ENCODE measurements around the gene UNC45B. TPM values are rescaled to one million over a fixed set of nuclear protein-coding genes. Genes with fewer than 3 reads are reported as not detected.
A peak's percentile ranks its signal among the peaks of the same experiment; 100 is the strongest.
"Not testable (repeated sequence)": the region's sequence is repeated elsewhere in the genome, so short reads cannot be mapped to it uniquely, and the experiment has no call there.

The UNC45B gene
- total RNA-seq, 1 donor: 0.94 TPM

- H3K9me3 ChIP-seq (ENCODE audit: low read depth, low read length): no peaks in the 10 kb centered on the region
- no peak overlapping the region for H3K4me3 ChIP-seq (ENCODE audit: low read length)
- no peaks in the 10 kb centered on the region for H3K27me3 ChIP-seq (ENCODE audit: insufficient read depth, low read length)
- no peaks in the 10 kb centered on the region for H3K4me1 ChIP-seq (ENCODE audit: insufficient read depth, low read length)
Measured at GRCh38 chr17:35130392-35130791, 17.2 kb upstream of the UNC45B start.

- H3K4me3 ChIP-seq (ENCODE audit: low read length): no peak overlapping the region
- H3K27me3 ChIP-seq (ENCODE audit: insufficient read depth, low read length): no peaks in the 10 kb centered on the region
- no peaks in the 10 kb centered on the region for H3K9me3 ChIP-seq (ENCODE audit: low read depth, low read length)
- no peaks in the 10 kb centered on the region for H3K4me1 ChIP-seq (ENCODE audit: insufficient read depth, low read length)
Measured at GRCh38 chr17:35132099-35132498, 15.5 kb upstream of the UNC45B start.

GRCh38 chr17:35132816-35133550 lies 14.6 kb upstream of the UNC45B start:
- Histone ChIP-seq H3K9me3 (ENCODE audit: low read depth, low read length) (no peaks in the 10 kb centered on the region), H3K27me3 (ENCODE audit: insufficient read depth, low read length) (no peaks in the 10 kb centered on the region), H3K4me3 (ENCODE audit: low read length) (no peak overlapping the region), H3K4me1 (ENCODE audit: insufficient read depth, low read length) (no peaks in the 10 kb centered on the region)

GRCh38 chr17:35135322-35135721 lies 12.3 kb upstream of the UNC45B start:
- Histone ChIP-seq H3K27me3 (ENCODE audit: insufficient read depth, low read length) (no peaks in the 10 kb centered on the region), H3K4me1 (ENCODE audit: insufficient read depth, low read length) (no peaks in the 10 kb centered on the region), H3K4me3 (ENCODE audit: low read length) (no peak overlapping the region), H3K9me3 (ENCODE audit: low read depth, low read length) (no peaks in the 10 kb centered on the region)

GRCh38 chr17:35138218-35138617 lies 9.4 kb upstream of the UNC45B start:
- Histone ChIP-seq H3K4me1 (ENCODE audit: insufficient read depth, low read length) (peaks cover 18% of the 10 kb centered on the region), H3K27me3 (ENCODE audit: insufficient read depth, low read length) (no peaks in the 10 kb centered on the region), H3K9me3 (ENCODE audit: low read depth, low read length) (no peaks in the 10 kb centered on the region), H3K4me3 (ENCODE audit: low read length) (no peak overlapping the region)

GRCh38 chr17:35141681-35142466 lies 5.7 kb upstream of the UNC45B start, which contains the start of gene NLE1:
Gene NLE1, minus strand, starts transcription at chr17:35142303. Its CDS starts 28 bp downstream, at chr17:35142275.
- peak within 1 kb of the TSS; percentile 71 for H3K4me3 ChIP-seq (ENCODE audit: low read length)
- peaks cover 18% of the 10 kb centered on the region for H3K4me1 ChIP-seq (ENCODE audit: insufficient read depth, low read length)
- H3K27me3 ChIP-seq (ENCODE audit: insufficient read depth, low read length): no peaks in the 10 kb centered on the region
- H3K9me3 ChIP-seq (ENCODE audit: low read depth, low read length): no peaks in the 10 kb centered on the region

GRCh38 chr17:35142467-35142796 lies 5.2 kb upstream of the UNC45B start:
- Histone ChIP-seq H3K4me1 (ENCODE audit: insufficient read depth, low read length) (peaks cover 18% of the 10 kb centered on the region), H3K9me3 (ENCODE audit: low read depth, low read length) (no peaks in the 10 kb centered on the region), H3K4me3 (ENCODE audit: low read length) (peak overlapping the region; percentile 71), H3K27me3 (ENCODE audit: insufficient read depth, low read length) (no peaks in the 10 kb centered on the region)

- Histone ChIP-seq H3K4me1 (ENCODE audit: insufficient read depth, low read length) (peaks cover 18% of the 10 kb centered on the region), H3K9me3 (ENCODE audit: low read depth, low read length) (no peaks in the 10 kb centered on the region), H3K27me3 (ENCODE audit: insufficient read depth, low read length) (no peaks in the 10 kb centered on the region), H3K4me3 (ENCODE audit: low read length) (no peak overlapping the region)
Measured at GRCh38 chr17:35144840-35145239, 2.8 kb upstream of the UNC45B start.

GRCh38 chr17:35146214-35146833 lies 1.3 kb upstream of the UNC45B start:
- H3K27me3 ChIP-seq (ENCODE audit: insufficient read depth, low read length): no peaks in the 10 kb centered on the region
- H3K4me3 ChIP-seq (ENCODE audit: low read length): no peak overlapping the region
- peaks cover 8% of the 10 kb centered on the region for H3K4me1 ChIP-seq (ENCODE audit: insufficient read depth, low read length)
- H3K9me3 ChIP-seq (ENCODE audit: low read depth, low read length): no peaks in the 10 kb centered on the region

- Histone ChIP-seq H3K4me1 (ENCODE audit: insufficient read depth, low read length) (no peaks in the 10 kb centered on the region), H3K4me3 (ENCODE audit: low read length) (no peak overlapping the region), H3K9me3 (ENCODE audit: low read depth, low read length) (no peaks in the 10 kb centered on the region), H3K27me3 (ENCODE audit: insufficient read depth, low read length) (no peaks in the 10 kb centered on the region)
Measured at GRCh38 chr17:35148144-35148543, 527 bp downstream of the UNC45B start.

GRCh38 chr17:35149941-35150340 lies 2.3 kb downstream of the UNC45B start:
- H3K9me3 ChIP-seq (ENCODE audit: low read depth, low read length): no peaks in the 10 kb centered on the region
- H3K4me3 ChIP-seq (ENCODE audit: low read length): no peak overlapping the region
- H3K4me1 ChIP-seq (ENCODE audit: insufficient read depth, low read length): no peaks in the 10 kb centered on the region
- no peaks in the 10 kb centered on the region for H3K27me3 ChIP-seq (ENCODE audit: insufficient read depth, low read length)

GRCh38 chr17:35151080-35151479 lies 3.5 kb downstream of the UNC45B start:
- H3K9me3 ChIP-seq (ENCODE audit: low read depth, low read length); H3K4me1 ChIP-seq (ENCODE audit: insufficient read depth, low read length); H3K27me3 ChIP-seq (ENCODE audit: insufficient read depth, low read length); H3K4me3 ChIP-seq (ENCODE audit: low read length): not testable (repeated sequence)

- no peaks in the 10 kb centered on the region for H3K4me1 ChIP-seq (ENCODE audit: insufficient read depth, low read length)
- H3K27me3 ChIP-seq (ENCODE audit: insufficient read depth, low read length): no peaks in the 10 kb centered on the region
- no peaks in the 10 kb centered on the region for H3K9me3 ChIP-seq (ENCODE audit: low read depth, low read length)
- H3K4me3 ChIP-seq (ENCODE audit: low read length): no peak overlapping the region
Measured at GRCh38 chr17:35152421-35153140, 5.0 kb downstream of the UNC45B start.

GRCh38 chr17:35154196-35155165 lies 6.9 kb downstream of the UNC45B start:
- Histone ChIP-seq H3K4me1 (ENCODE audit: insufficient read depth, low read length) (no peaks in the 10 kb centered on the region), H3K9me3 (ENCODE audit: low read depth, low read length) (no peaks in the 10 kb centered on the region), H3K4me3 (ENCODE audit: low read length) (no peak overlapping the region), H3K27me3 (ENCODE audit: insufficient read depth, low read length) (no peaks in the 10 kb centered on the region)

Measured in mononuclear cell (primary cell).